Nasal cavity respiratory epithelium epithelial cell of viscerocranial mucosa (primary cell): ENCODE data around the gene KDM6A. TPM values are rescaled to one million over a fixed set of nuclear protein-coding genes. Genes with fewer than 3 reads are reported as not detected.

Experiments
- total RNA-seq: library from RNA; depleted of rRNA; stranded (reverse); fragments of >200 nt; gene quantifications from 2 replicates; pipeline ENCODE4 v1.2.3, GENCODE V29; 2014

The KDM6A gene
- 21.5 and 68.3 TPM in 2 replicates for total RNA-seq

GRCh38 chrX:44872821-44873414, at the start of gene KDM6A:
KDM6A (plus strand) TSS chrX:44873188; CDS start chrX:44873552, 364 bp downstream.

DNA sequence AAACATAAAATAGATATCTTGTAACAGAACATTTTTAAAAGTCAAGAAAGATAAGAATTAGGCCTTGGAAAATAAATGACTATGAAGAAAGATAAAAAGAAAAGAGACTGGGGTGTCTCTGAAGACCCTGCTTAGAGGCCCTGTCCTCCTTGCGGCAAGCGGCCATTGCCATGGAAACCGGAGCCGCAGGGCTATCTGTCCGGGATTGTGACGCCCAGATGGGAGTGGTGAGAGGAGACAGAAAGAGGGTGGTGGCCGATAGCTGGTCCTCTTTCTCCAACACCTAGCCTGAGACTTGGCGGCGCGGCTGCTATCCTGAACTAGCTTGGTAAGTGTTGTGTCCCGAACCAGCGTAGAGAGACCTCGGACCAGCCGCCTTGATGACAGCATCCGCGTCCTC, 29.2 kb upstream of the KDM6A start, which contains the start of gene DUSP21:
DUSP21 (plus strand) TSS at position 269 of the 400 bp plus-strand sequence; CDS start at position 381, 112 bp downstream.

Other genes with a start within 250 kb of the KDM6A start
- not detected in 2 replicates for gene DUSP21, start 29.2 kb upstream of the KDM6A start, total RNA-seq